ENCODE data around the gene COMMD7. TPM values are rescaled to one million over a fixed set of nuclear protein-coding genes. Genes with fewer than 3 reads are reported as not detected.
A peak's percentile ranks its signal among the peaks of the same experiment; 100 is the strongest.

COMMD7 gene
- total RNA-seq, 3 donors from 2014 or later, result 23.3 to 27.5 (median 25.7) TPM

DNA sequence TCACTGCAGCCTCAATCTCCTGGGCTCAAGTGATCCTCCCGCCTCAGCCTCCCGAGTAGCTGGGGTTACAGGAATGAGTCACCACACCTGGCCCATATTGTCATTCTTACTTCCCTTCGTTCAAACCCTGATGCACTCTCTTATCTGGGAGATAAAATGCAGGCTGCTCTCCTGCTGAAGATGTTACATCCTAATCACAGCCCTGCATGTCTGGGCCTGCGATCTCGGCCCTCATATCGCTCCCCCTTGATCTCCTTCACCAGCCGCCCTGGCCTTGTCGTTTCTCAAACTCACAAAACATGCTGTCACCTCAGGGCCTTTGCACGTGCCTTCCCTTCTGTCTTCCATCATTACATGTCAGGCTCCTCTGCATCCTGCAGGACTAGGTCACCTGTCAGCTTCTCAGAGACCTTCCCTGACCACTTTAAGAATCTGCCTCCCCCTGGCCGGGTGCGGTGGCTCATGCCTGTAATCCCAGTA is 60.7 kb downstream of the COMMD7 start:
- Mint-ChIP-seq H3K27me3 (ENCODE audit: low read depth) (no peaks in the 10 kb centered on the region), H3K4me1 (ENCODE audit: low read depth) (peaks cover 8% of the 10 kb centered on the region), H3K36me3 (ENCODE audit: insufficient read depth) (no peaks in the 10 kb centered on the region), H3K9me3 (no peaks in the 10 kb centered on the region), H3K4me3 (no peak overlapping the region)
- DNase-seq, result no peak
- no peak for ATAC-seq

- H3K36me3 Mint-ChIP-seq (ENCODE audit: insufficient read depth), result no peaks in the 10 kb centered on the region
- no peaks in the 10 kb centered on the region for H3K9me3 Mint-ChIP-seq
- no peak overlapping the region for H3K4me3 Mint-ChIP-seq
- ATAC-seq (peak in 1 of 2 donors; percentile 14), DNase-seq (no peak)
- no peaks in the 10 kb centered on the region for H3K27me3 Mint-ChIP-seq (ENCODE audit: low read depth)
- H3K4me1 Mint-ChIP-seq (ENCODE audit: low read depth), result peaks cover 8% of the 10 kb centered on the region
These were observed 61.8 kb downstream of the COMMD7 start for GRCh38 chr20:32681175-32682084.

GRCh38 chr20:32680544-32681174 is 62.6 kb downstream of the COMMD7 start:
- Mint-ChIP-seq H3K4me3 (no peak overlapping the region), H3K27me3 (ENCODE audit: low read depth) (no peaks in the 10 kb centered on the region), H3K36me3 (ENCODE audit: insufficient read depth) (no peaks in the 10 kb centered on the region), H3K9me3 (no peaks in the 10 kb centered on the region), H3K4me1 (ENCODE audit: low read depth) (peaks cover 8% of the 10 kb centered on the region)
- ATAC-seq, result no peak
- no peak for DNase-seq

- Mint-ChIP-seq H3K9me3 (no peaks in the 10 kb centered on the region), H3K4me1 (ENCODE audit: low read depth) (peaks cover 8% of the 10 kb centered on the region), H3K4me3 (no peak overlapping the region), H3K36me3 (ENCODE audit: insufficient read depth) (no peaks in the 10 kb centered on the region), H3K27me3 (ENCODE audit: low read depth) (no peaks in the 10 kb centered on the region)
- DNase-seq, result no peak
- no peak for ATAC-seq
These were observed 64.3 kb downstream of the COMMD7 start for GRCh38 chr20:32678948-32679347.

GRCh38 chr20:32675223-32675975 is 67.9 kb downstream of the COMMD7 start:
- peaks cover 5% of the 10 kb centered on the region for H3K4me1 Mint-ChIP-seq (ENCODE audit: low read depth)
- ATAC-seq (no peak), DNase-seq (no peak)
- no peaks in the 10 kb centered on the region for H3K9me3 Mint-ChIP-seq
- no peak overlapping the region for H3K4me3 Mint-ChIP-seq
- no peaks in the 10 kb centered on the region for H3K27me3 Mint-ChIP-seq (ENCODE audit: low read depth)
- no peaks in the 10 kb centered on the region for H3K36me3 Mint-ChIP-seq (ENCODE audit: insufficient read depth)

- peaks cover 5% of the 10 kb centered on the region for H3K4me1 Mint-ChIP-seq (ENCODE audit: low read depth)
These were observed 68.9 kb downstream of the COMMD7 start for GRCh38 chr20:32674362-32674789.

DNA sequence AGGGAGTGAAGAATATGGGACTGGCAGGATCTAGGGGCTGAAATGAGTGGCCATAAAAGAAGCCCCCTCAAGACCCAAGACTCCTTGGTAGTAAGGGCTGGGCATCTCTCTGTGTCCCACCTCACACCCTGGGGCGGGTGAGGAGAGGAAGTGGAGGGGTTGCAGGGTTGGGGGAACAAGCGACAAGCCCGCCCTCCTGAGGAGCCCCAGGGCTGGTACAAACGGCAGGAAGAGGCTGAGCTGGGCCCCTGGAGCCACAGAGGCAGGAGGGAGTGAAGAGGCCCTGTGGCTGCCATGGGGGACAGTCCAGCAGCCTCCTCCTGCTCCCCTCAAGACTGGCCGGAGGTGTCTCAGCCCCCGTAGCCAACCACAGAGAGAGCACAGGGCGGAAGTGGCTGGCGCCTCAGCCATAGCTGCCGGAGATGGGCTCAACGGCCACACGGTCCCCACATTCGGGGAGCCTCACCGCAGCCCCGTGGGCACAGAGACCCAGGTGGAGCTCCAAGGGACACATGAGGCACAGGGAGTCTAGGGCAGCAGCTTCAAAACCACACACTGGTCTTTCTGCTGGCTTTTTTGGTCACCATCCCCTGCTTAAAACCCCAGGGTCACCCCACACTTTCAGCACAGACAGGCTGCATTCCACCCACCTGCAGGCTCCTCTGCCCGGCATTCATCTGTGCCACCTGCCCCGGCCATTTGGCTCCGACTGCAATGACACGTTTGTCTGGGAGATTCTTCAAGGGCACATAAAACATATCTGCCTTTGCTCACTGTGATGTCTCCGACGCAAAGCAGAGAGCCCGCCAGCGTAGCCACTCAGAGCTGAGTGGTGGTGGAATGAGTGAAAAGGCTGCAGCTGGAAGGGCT is 70.0 kb downstream of the COMMD7 start:
- Mint-ChIP-seq H3K36me3 (ENCODE audit: insufficient read depth) (no peaks in the 10 kb centered on the region), H3K27me3 (ENCODE audit: low read depth) (no peaks in the 10 kb centered on the region), H3K4me3 (peak overlapping the region; percentile 47), H3K4me1 (ENCODE audit: low read depth) (peaks cover 5% of the 10 kb centered on the region), H3K9me3 (no peaks in the 10 kb centered on the region)
- no peak for DNase-seq
- peak; percentile 66 to 73 for ATAC-seq

More at GRCh38 chr20:32674362-32674789, 68.9 kb downstream of the COMMD7 start:
- H3K27me3 Mint-ChIP-seq (ENCODE audit: low read depth), result no peaks in the 10 kb centered on the region
- no peaks in the 10 kb centered on the region for H3K36me3 Mint-ChIP-seq (ENCODE audit: insufficient read depth)
- peak; percentile 74 for DNase-seq
- H3K4me3 Mint-ChIP-seq, result no peak overlapping the region
- peak; percentile 45 to 49 for ATAC-seq
- no peaks in the 10 kb centered on the region for H3K9me3 Mint-ChIP-seq

GRCh38 chr20:32672394-32672981 is 70.8 kb downstream of the COMMD7 start:
- no peaks in the 10 kb centered on the region for H3K9me3 Mint-ChIP-seq
- H3K4me3 Mint-ChIP-seq, result no peak overlapping the region
- no peak for DNase-seq
- no peaks in the 10 kb centered on the region for H3K27me3 Mint-ChIP-seq (ENCODE audit: low read depth)
- H3K4me1 Mint-ChIP-seq (ENCODE audit: low read depth), result peaks cover 5% of the 10 kb centered on the region
- ATAC-seq, result peak; percentile 13 to 23
- H3K36me3 Mint-ChIP-seq (ENCODE audit: insufficient read depth), result no peaks in the 10 kb centered on the region

DNA sequence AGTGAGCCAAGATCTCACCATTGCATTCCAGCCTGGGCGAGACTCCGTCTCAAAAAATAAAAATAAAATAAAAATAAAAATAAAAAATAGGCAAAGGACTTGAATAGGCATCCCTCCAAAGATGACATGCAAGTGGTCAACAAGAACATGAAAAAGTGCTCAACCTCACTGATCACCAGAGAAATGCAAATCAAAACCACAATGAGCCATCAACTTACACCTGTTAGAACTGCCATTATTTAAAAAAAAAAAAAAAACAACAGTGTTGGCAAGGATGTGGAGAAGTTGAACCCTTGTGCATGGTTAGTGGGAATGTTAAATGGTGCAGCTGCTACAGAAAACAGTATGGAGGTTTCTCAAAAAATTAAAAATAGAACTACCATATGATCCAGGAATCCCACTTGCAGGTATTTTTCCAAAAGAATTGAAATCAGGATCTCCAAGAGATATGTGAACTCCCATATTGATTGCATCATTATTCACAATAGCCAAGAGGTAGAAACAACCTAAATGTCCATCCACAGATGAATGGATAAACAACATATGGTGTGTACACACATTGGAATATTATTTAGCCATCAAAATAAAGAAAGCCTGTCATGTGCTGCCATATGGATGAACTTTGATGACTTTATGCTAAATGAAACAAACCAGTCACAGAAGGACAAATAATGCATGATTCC is 72.4 kb downstream of the COMMD7 start:
- no peaks in the 10 kb centered on the region for H3K36me3 Mint-ChIP-seq (ENCODE audit: insufficient read depth)
- H3K4me1 Mint-ChIP-seq (ENCODE audit: low read depth), result peaks cover 5% of the 10 kb centered on the region
- ATAC-seq (no peak), DNase-seq (no peak)
- no peak overlapping the region for H3K4me3 Mint-ChIP-seq
- no peaks in the 10 kb centered on the region for H3K27me3 Mint-ChIP-seq (ENCODE audit: low read depth)
- H3K9me3 Mint-ChIP-seq, result no peaks in the 10 kb centered on the region

DNA sequence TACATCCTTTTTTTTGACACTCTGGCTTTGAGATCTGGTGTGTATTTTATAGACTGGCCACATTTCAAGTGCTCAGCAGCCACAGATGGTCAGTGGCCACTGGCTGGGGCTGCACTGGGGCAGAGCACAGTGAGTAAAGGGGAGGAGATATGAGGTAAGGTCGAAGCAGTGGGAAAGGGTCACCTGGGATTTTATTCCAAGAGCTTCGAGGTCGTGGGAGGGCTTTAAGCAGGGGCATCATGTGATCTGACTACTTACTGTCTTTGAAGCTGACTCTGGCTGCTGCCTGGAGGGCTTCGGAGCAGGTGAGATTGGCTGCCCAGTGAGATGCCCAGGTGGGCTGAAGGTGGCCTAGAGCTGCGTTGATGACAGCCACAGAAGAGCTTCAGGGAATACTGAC is 76.2 kb downstream of the COMMD7 start:
- H3K4me3 Mint-ChIP-seq, result no peak overlapping the region
- no peak for DNase-seq
- peaks cover 1% of the 10 kb centered on the region for H3K4me1 Mint-ChIP-seq (ENCODE audit: low read depth)
- no peaks in the 10 kb centered on the region for H3K36me3 Mint-ChIP-seq (ENCODE audit: insufficient read depth)
- H3K9me3 Mint-ChIP-seq, result no peaks in the 10 kb centered on the region
- H3K27me3 Mint-ChIP-seq (ENCODE audit: low read depth), result no peaks in the 10 kb centered on the region
- no peak for ATAC-seq

DNA sequence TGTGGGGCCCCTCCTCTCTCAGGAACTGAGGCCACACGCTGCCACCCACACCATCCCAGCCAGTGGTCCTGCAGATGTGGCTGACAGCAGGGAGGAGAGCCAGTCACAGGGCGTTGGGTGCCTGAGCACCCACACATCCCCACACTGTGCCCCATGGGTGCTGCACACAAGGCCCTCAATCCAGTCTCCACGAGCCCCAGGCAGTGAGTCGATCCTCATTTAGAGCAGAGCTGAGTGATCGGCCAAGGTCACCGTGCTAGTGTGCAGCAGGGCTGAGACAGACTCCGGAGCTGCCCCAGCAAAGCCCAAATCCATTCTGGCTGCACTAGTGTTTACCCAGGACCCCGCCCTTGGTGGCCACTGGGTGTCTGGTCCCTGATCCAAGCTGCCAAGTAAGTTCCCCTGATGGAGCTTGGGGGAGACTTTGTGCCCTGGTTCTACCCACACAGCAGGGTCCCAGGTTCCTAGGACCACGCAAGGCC is 78.5 kb downstream of the COMMD7 start:
- Mint-ChIP-seq H3K27me3 (ENCODE audit: low read depth) (no peaks in the 10 kb centered on the region), H3K4me3 (no peak overlapping the region), H3K36me3 (ENCODE audit: insufficient read depth) (no peaks in the 10 kb centered on the region), H3K9me3 (peaks cover 4% of the 10 kb centered on the region), H3K4me1 (ENCODE audit: low read depth) (peaks cover 1% of the 10 kb centered on the region)
- no peak for ATAC-seq
- no peak for DNase-seq

- H3K9me3 Mint-ChIP-seq, result peaks cover 4% of the 10 kb centered on the region
- DNase-seq, result no peak
- no peaks in the 10 kb centered on the region for H3K27me3 Mint-ChIP-seq (ENCODE audit: low read depth)
- H3K36me3 Mint-ChIP-seq (ENCODE audit: insufficient read depth), result no peaks in the 10 kb centered on the region
- H3K4me3 Mint-ChIP-seq, result no peak overlapping the region
- no peak for ATAC-seq
- peaks cover 1% of the 10 kb centered on the region for H3K4me1 Mint-ChIP-seq (ENCODE audit: low read depth)
These were observed 79.1 kb downstream of the COMMD7 start for GRCh38 chr20:32664012-32664677.
